Vagina (tissue), 2 donors: ENCODE data around the gene TIGIT. TPM values are rescaled to one million over a fixed set of nuclear protein-coding genes. Genes with fewer than 3 reads are reported as not detected.

Experiments used
- DNase-seq, 2 donors: peaks; one replicate each; pipeline ENCODE4 v3.0.0-alpha.2; 2017; ENCODE audit errors: extremely low spot score in 2 of 2
- H3K27ac ChIP-seq: fragments of 200-600 bp; sonication (generic); one replicate; pipeline ENCODE4 v1.5.1; 2019
- H3K27me3 ChIP-seq: fragments of 200-600 bp; sonication (generic); one replicate; pipeline ENCODE4 v1.5.1; 2019
- H3K36me3 ChIP-seq, 2 donors: fragments of 200-600 bp; sonication (generic); one replicate each; pipeline ENCODE4 v1.5.1; 2017 to 2019
- H3K4me1 ChIP-seq: fragments of 200-600 bp; sonication (generic); one replicate; pipeline ENCODE4 v1.5.1; 2019
- H3K4me3 ChIP-seq, 2 donors: fragments of 200-600 bp; sonication (generic); 1 replicate in 1 of 2; 2 replicates in 1 of 2; pipeline ENCODE4 v1.5.1; 2016 to 2019
- H3K9me3 ChIP-seq: fragments of 200-600 bp; sonication (generic); one replicate; pipeline ENCODE4 v1.5.1; 2019
- CTCF ChIP-seq, 3 experiments: fragments of 450-650 bp in 2 of 3; fragments of 200-600 bp in 1 of 3; sonication (generic) in 1 of 3; IDR thresholded peaks; one replicate each; pipeline ENCODE4 v1.5.1; 2017 to 2019; ENCODE audit warnings: antibody characterized with exemption in 3 of 3, mild to moderate bottlenecking in 2 of 3, moderate library complexity in 2 of 3
- POLR2A ChIP-seq, 2 donors: fragments of 450-650 bp; IDR thresholded peaks; one replicate each; pipeline ENCODE4 v1.6.1; 2017; ENCODE audit warnings: antibody characterized with exemption in 2 of 2, mild to moderate bottlenecking in 2 of 2, moderate library complexity in 2 of 2
- POLR2AphosphoS5 ChIP-seq, 2 donors: sonication (generic); formaldehyde crosslinking; IDR thresholded peaks; one replicate each; pipeline ENCODE4 v1.9.0; 2017; ENCODE audit warnings: antibody characterized with exemption in 2 of 2, mild to moderate bottlenecking in 2 of 2, low read depth in 1 of 2; ENCODE audit not compliant: insufficient read depth in 1 of 2
- intact Hi-C: fragments of 100-400 bp; cut with DNase I; formaldehyde crosslinking; loops from one replicate; pipeline ENCODE4 v1.15.1; 2023
- total RNA-seq: library from RNA; depleted of rRNA; stranded (reverse); fragments of >200 nt; gene quantifications from one replicate; pipeline ENCODE4 v1.2.3, GENCODE V29; 2016

Gene TIGIT
- total RNA-seq, 1 donor from 2014 or later, result 8.6 TPM

GRCh38 chr3:114299421-114299820, 5.6 kb downstream of the TIGIT start:
- Histone ChIP-seq H3K9me3 (no peaks in the 10 kb centered on the region), H3K27ac (no peak overlapping the region), H3K36me3 (no peaks in the 10 kb centered on the region), H3K4me3 (no peak overlapping the region), H3K27me3 (no peaks in the 10 kb centered on the region), H3K4me1 (no peaks in the 10 kb centered on the region)
- TF ChIP-seq POLR2A (IDR thresholded peaks at IDR 0.05) (no peak), CTCF (IDR thresholded peaks at IDR 0.05) (no peak), POLR2AphosphoS5 (IDR thresholded peaks at IDR 0.05; ENCODE audit: insufficient read depth in 1 of 2, low read depth in 1 of 2) (no peak)
- intact Hi-C loops, result no loop called here
- DNase-seq, result no peak

- Histone ChIP-seq H3K4me3 (no peak overlapping the region), H3K36me3 (no peaks in the 10 kb centered on the region), H3K27ac (no peak overlapping the region), H3K9me3 (no peaks in the 10 kb centered on the region), H3K27me3 (no peaks in the 10 kb centered on the region), H3K4me1 (no peaks in the 10 kb centered on the region)
- intact Hi-C loops, result no loop called here
- DNase-seq, result no peak
- no peak for TF ChIP-seq POLR2A (IDR thresholded peaks at IDR 0.05)
- TF ChIP-seq POLR2AphosphoS5 (IDR thresholded peaks at IDR 0.05; ENCODE audit: insufficient read depth in 1 of 2, low read depth in 1 of 2), result no peak
- TF ChIP-seq CTCF (IDR thresholded peaks at IDR 0.05), result no peak
These were observed 6.3 kb downstream of the TIGIT start for GRCh38 chr3:114299941-114300624.

- Histone ChIP-seq H3K4me1 (no peaks in the 10 kb centered on the region), H3K36me3 (no peaks in the 10 kb centered on the region), H3K9me3 (no peaks in the 10 kb centered on the region), H3K4me3 (no peak overlapping the region), H3K27me3 (no peaks in the 10 kb centered on the region), H3K27ac (no peak overlapping the region)
- no peak for DNase-seq
- intact Hi-C loops, result no loop called here
- TF ChIP-seq CTCF (IDR thresholded peaks at IDR 0.05) (no peak), POLR2AphosphoS5 (IDR thresholded peaks at IDR 0.05; ENCODE audit: insufficient read depth in 1 of 2, low read depth in 1 of 2) (no peak), POLR2A (IDR thresholded peaks at IDR 0.05) (no peak)
These were observed 13.5 kb downstream of the TIGIT start for GRCh38 chr3:114307222-114307830.

GRCh38 chr3:114307832-114308231, 14.0 kb downstream of the TIGIT start:
- Histone ChIP-seq H3K36me3 (no peaks in the 10 kb centered on the region), H3K9me3 (no peaks in the 10 kb centered on the region), H3K27me3 (no peaks in the 10 kb centered on the region), H3K4me3 (no peak overlapping the region), H3K27ac (no peak overlapping the region), H3K4me1 (no peaks in the 10 kb centered on the region)
- DNase-seq, result no peak
- intact Hi-C loops, result no loop called here
- TF ChIP-seq CTCF (IDR thresholded peaks at IDR 0.05) (no peak), POLR2AphosphoS5 (IDR thresholded peaks at IDR 0.05; ENCODE audit: insufficient read depth in 1 of 2, low read depth in 1 of 2) (no peak), POLR2A (IDR thresholded peaks at IDR 0.05) (no peak)

GRCh38 chr3:114308377-114308776, 14.5 kb downstream of the TIGIT start:
- intact Hi-C loops, result no loop called here
- Histone ChIP-seq H3K27me3 (no peaks in the 10 kb centered on the region), H3K4me1 (no peaks in the 10 kb centered on the region), H3K4me3 (no peak overlapping the region), H3K36me3 (no peaks in the 10 kb centered on the region), H3K9me3 (no peaks in the 10 kb centered on the region), H3K27ac (no peak overlapping the region)
- no peak for TF ChIP-seq POLR2AphosphoS5 (IDR thresholded peaks at IDR 0.05; ENCODE audit: insufficient read depth in 1 of 2, low read depth in 1 of 2)
- no peak for TF ChIP-seq POLR2A (IDR thresholded peaks at IDR 0.05)
- no peak for TF ChIP-seq CTCF (IDR thresholded peaks at IDR 0.05)
- DNase-seq, result no peak
